ENCODE measurements around the gene GALNT17.
"Not testable (repeated sequence)": the region's sequence is repeated elsewhere in the genome, so short reads cannot be mapped to it uniquely, and the experiment has no call there.

GALNT17 gene

DNA sequence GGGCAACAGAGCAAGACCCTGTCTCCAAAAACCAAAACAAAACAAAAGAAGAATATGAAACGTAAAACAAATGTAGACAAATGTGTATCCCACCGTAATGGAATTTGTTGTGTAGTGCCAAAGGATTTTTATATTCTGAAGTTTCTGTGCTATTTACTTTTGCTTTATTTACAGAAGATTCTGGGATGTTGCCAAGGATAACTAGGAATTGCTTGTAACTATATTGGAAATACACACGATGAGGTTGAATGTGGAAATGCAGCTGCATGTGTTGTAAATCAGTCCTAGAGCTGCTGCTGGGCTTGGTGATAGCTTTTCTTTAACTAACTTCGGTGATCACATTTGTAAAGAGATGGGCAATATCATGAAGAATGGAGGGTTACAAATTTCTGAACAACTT, 39.5 kb downstream of the GALNT17 start:
- DNase-seq = no peak

GRCh38 chr7:71173955-71174354, 42.0 kb downstream of the GALNT17 start:
- DNase-seq = no peak

DNA sequence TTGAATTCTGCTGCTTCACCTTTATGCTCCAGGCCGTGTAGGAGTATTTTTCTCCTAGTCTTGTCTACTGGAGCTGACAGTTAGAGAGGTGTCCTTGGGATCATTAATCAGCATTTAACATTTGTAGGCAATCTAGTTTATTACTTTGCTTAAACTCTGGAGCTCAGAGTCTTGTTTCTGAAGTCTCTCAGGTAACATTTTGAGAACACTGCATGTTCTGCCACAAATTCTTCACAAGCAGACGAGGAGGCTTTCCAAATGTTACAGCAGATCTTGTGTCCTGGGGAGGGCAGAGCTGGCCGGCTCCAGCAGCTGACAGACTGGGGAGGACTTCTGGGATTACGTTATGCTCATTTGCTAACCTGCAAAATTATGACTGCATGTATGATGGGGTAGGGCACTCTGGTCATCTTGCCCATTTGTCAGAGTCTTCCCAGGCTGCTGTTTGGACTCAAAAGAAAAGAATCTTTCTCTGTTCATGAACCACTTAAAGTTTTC, 50.5 kb downstream of the GALNT17 start:
- no peak for DNase-seq

- no peak for DNase-seq
Measured at GRCh38 chr7:71184136-71184535, 52.2 kb downstream of the GALNT17 start.

DNA sequence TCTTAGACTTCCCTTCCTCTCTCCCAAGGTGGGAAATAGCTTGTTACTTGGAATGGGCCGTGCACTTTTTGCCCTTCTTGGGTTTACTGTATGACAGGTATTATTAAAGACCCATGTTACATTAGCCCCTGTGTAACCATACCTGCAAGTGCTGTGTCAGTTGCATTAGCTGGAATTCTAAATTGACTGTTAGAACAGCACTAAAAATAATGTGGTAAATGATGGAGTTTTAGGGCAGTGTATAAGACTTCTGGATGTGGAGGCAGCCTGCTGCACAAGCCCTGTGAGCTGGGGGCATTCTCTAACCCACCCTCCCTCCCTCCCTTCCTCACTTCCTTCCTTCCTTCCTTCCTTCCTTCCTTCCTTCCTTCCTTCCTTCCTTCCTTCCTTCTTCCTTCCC, 52.7 kb downstream of the GALNT17 start:
- DNase-seq = no peak

DNA sequence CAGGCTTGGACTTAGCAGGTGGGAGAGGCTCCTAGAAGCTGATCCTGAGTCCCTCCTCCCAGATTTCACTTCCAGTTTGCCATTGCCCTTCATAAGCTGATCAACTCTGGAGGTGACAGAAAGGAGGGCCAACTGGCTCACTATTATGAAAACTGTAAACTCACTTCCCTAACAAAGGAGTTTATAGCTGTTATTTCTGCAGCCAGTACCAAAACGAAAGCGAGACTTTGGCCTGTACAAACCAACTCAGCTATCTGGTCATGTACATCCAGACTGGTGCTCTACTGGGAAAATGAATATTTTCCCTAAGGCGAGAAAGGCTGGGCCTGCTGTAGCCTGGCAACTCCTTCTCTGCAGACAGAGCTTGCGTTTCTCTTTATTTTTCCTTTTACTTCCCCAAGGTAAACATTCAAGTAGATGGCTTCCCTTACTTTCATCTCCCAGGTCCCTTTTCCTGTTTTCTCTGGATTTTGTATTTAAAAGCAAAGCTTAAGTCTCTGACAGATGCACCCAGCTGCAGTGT, 54.7 kb downstream of the GALNT17 start:
- DNase-seq = no peak

GRCh38 chr7:71191771-71192170, 59.8 kb downstream of the GALNT17 start:
- no peak for DNase-seq

DNA sequence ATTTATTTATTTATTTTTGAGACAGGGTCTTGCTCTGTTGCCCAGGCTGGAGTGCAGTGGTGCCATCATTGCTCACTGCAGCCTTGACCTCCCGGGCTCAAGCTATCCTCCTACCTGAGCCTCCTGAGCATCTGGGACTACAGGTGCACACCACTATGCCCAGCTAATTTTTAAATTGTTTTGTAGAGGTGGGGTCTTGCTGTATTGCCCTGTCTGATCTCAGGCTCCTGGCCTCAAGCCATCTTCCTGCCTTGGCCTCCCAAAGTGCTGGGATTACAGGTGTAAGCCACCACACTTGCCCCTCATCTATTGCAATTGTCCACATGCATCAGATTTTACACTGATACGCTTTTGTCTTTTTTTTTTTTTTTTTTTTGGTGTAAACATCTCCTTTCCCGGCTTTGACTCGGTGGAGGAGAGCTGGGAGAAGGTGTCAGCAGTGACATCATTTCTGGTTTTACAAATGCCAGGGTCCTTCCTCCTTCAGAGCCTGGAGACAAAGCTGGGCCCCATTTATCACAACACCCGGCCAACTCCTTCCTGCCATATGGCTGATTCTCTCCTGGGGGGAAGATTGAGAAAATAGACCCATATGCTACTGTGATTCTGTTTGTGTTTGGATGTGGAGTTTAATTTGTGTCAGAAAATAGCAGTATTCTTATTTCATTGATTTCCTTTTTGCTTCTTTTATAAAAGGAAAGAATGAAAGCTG, 61.3 kb downstream of the GALNT17 start:
- DNase-seq = no peak

DNA sequence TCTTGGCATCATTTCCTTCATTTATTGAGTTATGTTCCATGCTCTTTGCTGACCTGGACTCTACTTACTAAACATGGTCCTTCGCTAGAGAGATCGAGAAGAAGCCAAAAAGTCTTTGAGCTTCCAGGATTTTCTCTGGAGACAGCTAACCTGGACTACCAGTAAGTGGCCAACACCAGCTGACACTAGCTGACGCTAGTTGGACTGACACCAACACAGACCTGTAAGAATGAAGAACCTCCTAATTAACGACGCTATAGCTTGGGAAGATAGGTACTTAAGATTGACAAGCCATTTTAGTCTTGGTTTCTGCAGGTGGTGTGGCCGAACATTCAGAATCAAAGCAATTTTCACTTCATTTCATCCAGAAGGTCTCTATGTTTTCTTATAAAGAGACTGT, 66.4 kb downstream of the GALNT17 start:
- DNase-seq = no peak

- no peak for DNase-seq
Measured at GRCh38 chr7:71198887-71199286, 66.9 kb downstream of the GALNT17 start.

GRCh38 chr7:71206184-71206583, 74.2 kb downstream of the GALNT17 start:
- DNase-seq = no peak

- no peak for DNase-seq
Measured at GRCh38 chr7:71208881-71209280, 76.9 kb downstream of the GALNT17 start.

DNA sequence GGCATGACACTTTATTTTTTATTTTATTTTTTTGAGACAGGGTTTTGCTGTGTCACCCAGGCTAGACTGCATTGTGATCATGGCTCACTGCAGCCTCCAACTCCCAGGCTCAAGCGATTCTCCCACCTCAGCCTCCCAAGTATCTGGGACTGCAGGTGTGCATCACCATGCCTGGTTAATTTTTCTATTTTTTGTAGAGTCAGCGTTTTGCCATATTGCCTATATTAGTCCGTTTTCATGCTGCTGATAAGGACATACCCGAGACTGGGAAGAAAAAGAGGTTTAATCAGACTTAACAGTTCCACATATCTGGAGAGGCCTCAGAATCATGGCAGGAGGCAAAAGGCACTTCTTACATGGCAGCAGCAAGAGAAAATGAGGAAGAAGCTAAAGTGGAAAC, 77.5 kb downstream of the GALNT17 start:
- not testable (repeated sequence) for DNase-seq

GRCh38 chr7:71210220-71210619, 78.3 kb downstream of the GALNT17 start:
- no peak for DNase-seq

- DNase-seq = not testable (repeated sequence)
Measured at GRCh38 chr7:71212433-71212832, 80.5 kb downstream of the GALNT17 start.

DNA sequence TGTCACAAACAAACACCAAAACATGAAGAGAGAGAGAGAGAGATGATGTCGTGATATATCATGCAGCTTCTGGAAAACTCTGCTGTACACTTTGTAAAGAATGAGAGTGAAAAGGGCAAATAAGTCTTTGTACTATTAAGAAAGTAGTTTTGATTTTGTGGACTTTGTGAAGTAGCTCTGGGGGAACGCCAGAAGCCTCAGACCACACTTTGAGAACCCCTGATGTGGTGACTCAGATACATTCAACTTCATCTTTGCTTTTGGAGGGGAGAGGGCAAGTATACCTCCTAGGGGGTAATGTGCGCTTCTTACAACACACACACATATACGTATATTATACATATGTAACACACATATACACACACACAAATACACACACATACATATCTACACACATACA, 84.3 kb downstream of the GALNT17 start:
- DNase-seq = no peak

- DNase-seq = no peak
Measured at GRCh38 chr7:71220210-71220695, 88.3 kb downstream of the GALNT17 start.

GRCh38 chr7:71221049-71221448, 89.1 kb downstream of the GALNT17 start:
- no peak for DNase-seq

DNA sequence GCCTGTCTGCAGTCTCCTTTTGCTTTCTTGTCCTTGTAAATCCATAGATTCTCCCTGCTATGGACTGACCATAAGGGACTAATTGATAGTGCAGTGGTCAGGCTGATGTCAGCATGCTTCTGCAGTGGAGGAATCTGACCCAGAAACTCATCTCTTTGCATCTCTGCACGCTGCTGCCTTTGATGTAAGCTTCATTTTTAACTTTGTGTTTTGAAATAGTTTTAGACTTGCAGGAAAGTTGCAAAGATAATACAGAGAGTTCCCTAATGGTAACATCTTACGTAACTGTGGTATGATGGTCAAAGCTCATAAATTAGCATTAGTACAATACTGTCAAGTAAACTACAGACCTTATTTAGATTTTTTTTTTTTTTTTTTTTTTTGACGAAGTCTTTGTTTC, 89.6 kb downstream of the GALNT17 start:
- DNase-seq = no peak

DNA sequence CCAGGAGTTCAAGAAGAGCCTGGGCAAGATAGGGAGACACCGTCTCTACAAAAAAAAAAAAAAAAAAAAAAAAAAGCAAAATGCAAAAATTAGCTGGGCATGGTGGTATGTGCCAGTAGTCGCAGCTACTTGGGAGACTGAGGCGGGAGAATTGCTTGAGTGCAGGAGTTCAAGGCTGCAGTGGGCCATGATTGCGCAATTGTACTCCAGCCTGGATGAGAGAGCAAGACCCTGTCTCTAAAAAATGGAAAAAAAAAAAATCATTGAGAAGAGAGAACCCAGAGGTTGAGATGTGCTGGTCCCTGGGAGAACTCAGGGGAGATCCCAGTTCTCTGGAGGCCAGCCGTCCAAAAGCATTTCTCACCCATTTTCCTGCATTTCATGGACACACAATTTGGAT, 95.2 kb downstream of the GALNT17 start:
- DNase-seq = no peak

- DNase-seq = no peak
Measured at GRCh38 chr7:71229148-71229547, 97.2 kb downstream of the GALNT17 start.

DNA sequence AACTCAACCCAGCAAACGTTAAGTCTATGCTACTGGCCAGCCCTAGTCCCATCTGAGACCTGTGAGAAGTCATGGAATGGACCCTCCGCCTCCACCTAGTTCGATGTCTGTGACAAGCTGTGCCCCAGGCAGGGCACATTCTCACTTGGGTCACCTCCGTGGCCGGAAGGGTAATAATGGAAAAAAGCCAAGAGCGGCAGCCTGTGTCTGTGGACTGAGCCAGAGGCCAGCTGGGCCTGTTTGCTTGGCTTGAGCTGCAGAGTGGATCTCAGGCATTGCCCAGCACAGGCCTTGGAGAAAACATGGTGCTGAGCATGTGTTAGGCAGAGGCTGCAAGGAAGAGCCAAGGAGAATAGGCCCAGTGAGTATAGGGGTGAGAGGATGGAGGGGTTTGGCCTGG, 97.8 kb downstream of the GALNT17 start:
- DNase-seq = no peak

DNA sequence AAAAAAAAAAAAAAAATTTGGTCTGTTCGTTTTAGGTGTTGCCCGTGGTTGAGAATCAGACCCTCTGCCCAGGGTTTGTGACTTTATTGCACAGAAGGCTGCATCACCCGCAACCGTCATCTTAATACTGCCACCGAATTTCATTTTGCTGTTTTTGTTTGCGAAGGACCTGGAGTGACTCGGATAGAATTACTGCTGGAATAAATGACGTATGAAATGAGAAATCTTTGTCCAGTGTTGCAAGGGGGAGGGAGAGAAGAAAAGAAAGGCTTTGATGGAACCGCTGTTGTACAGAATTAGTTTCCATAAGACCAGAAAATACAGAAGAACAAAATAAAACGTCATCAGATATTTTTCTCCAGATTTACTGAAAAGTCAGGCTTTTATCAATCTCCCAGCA, 103.3 kb downstream of the GALNT17 start:
- no peak for DNase-seq

- DNase-seq = no peak
Measured at GRCh38 chr7:71236230-71237105, 104.5 kb downstream of the GALNT17 start.
